Fibroblast of skin of back (primary cell): ENCODE data around the gene ZNF687.
A peak's percentile ranks its signal among the peaks of the same experiment; 100 is the strongest.

Experiments used
- DNase-seq: peaks from one replicate; pipeline ENCODE4 v3.0.0-alpha.2; 2013

Gene ZNF687

GRCh38 chr1:151282883-151283725 lies 1.0 kb downstream of the ZNF687 start:
- peak; percentile 19 for DNase-seq

- no peak for DNase-seq
These were observed 2.0 kb downstream of the ZNF687 start for GRCh38 chr1:151284013-151284577.

GRCh38 chr1:151286619-151287340 lies 4.7 kb downstream of the ZNF687 start:
- DNase-seq, result no peak

- DNase-seq, result no peak
These were observed 5.2 kb downstream of the ZNF687 start for GRCh38 chr1:151287341-151287699.

GRCh38 chr1:151287767-151288500 lies 5.8 kb downstream of the ZNF687 start:
- no peak for DNase-seq

- no peak for DNase-seq
These were observed 6.4 kb downstream of the ZNF687 start for GRCh38 chr1:151288502-151288901.

GRCh38 chr1:151289080-151289935 lies 7.2 kb downstream of the ZNF687 start:
- no peak for DNase-seq

- DNase-seq, result no peak
These were observed 8.1 kb downstream of the ZNF687 start for GRCh38 chr1:151289991-151290708.

GRCh38 chr1:151290709-151291303 lies 8.7 kb downstream of the ZNF687 start:
- DNase-seq, result no peak

- DNase-seq, result no peak
These were observed 10.3 kb downstream of the ZNF687 start for GRCh38 chr1:151292207-151293030.

GRCh38 chr1:151293093-151293492 lies 11.0 kb downstream of the ZNF687 start:
- no peak for DNase-seq

GRCh38 chr1:151294742-151295462 lies 12.8 kb downstream of the ZNF687 start:
- DNase-seq, result no peak

GRCh38 chr1:151309811-151310323 lies 27.8 kb downstream of the ZNF687 start:
- peak; percentile 25 for DNase-seq

- no peak for DNase-seq
These were observed 28.9 kb downstream of the ZNF687 start for GRCh38 chr1:151311011-151311410.

GRCh38 chr1:151311589-151312331 lies 29.7 kb downstream of the ZNF687 start:
- peak; percentile 100 for DNase-seq

- peak; percentile 76 for DNase-seq
These were observed 30.3 kb downstream of the ZNF687 start for GRCh38 chr1:151312411-151312810.

GRCh38 chr1:151312826-151313225 lies 30.7 kb downstream of the ZNF687 start:
- DNase-seq, result no peak

- DNase-seq, result no peak
These were observed 31.4 kb downstream of the ZNF687 start for GRCh38 chr1:151313501-151313900.
